Measurements from ENCODE around the gene MCFD2.

MCFD2 gene

GRCh38 chr2:46936566-46936965 lies 21.0 kb upstream of the MCFD2 start:
- DNase-seq, result no peak

GRCh38 chr2:46935071-46935470 lies 19.5 kb upstream of the MCFD2 start:
- DNase-seq, result no peak

DNA sequence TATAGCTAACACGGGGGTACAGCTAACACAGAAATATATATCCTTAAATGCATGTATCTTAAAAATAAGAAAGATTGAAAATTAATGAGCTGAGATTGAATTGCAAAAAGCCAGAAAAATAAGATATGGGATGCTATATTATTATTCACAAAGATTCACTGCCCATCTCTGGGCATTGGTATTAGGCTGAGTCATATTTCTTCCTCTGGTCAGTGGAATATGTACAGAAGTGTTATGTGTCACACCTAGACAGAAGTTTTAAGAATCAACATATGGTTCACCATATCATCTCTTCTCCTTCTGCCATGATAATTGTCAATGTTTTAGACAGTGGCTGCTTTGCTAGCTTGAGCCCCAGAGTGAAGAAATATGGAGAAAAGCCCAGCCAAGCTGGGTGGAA lies 14.0 kb upstream of the MCFD2 start:
- DNase-seq, result no peak

GRCh38 chr2:46926863-46927262 lies 11.3 kb upstream of the MCFD2 start:
- no peak for DNase-seq

GRCh38 chr2:46925474-46926351 lies 10.1 kb upstream of the MCFD2 start:
- DNase-seq, result no peak

DNA sequence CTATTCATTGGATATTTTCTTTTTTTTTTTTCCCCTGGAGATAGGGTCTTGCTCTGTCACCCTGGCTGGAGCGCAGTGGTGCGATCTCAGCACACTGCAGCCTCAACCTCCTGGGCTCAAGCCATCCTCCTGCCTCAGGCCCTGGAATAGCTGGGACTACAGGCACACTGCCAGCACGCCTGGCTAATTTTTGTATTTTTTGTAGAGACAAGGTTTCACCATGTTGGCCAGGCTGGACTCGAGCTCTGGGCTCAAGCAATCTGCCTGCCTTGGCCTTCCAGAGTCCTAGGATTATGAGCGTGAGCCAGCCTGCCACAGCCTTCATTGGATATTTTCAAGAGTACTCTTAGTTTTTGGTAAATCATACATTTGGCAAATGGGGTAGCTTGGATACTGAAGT lies 9.0 kb upstream of the MCFD2 start:
- no peak for DNase-seq

DNA sequence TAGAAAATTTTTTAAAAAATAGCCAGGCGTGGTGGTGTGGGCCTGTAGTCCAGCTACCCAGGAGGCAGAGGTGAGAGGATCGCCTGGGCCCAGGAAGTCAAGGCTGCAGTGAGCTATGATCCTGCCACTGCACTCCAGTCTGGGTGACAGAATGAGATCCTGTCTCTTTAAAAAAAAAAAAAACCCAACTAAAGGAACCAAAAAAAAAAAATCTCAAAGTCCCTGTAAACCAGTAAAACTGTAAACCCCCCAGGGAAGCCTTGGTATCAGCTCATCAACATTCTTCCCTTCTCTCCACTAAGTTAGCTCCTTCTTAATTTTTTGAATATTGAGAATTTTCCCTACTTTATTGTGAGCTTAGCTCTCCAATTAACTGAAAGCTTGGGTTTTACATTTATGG lies 8.4 kb upstream of the MCFD2 start:
- DNase-seq, result no peak

- no peak for DNase-seq
Measured at GRCh38 chr2:46923041-46923528, 7.5 kb upstream of the MCFD2 start.

GRCh38 chr2:46922606-46923005 lies 7.0 kb upstream of the MCFD2 start:
- no peak for DNase-seq

- no peak for DNase-seq
Measured at GRCh38 chr2:46921676-46922448, 6.3 kb upstream of the MCFD2 start.

DNA sequence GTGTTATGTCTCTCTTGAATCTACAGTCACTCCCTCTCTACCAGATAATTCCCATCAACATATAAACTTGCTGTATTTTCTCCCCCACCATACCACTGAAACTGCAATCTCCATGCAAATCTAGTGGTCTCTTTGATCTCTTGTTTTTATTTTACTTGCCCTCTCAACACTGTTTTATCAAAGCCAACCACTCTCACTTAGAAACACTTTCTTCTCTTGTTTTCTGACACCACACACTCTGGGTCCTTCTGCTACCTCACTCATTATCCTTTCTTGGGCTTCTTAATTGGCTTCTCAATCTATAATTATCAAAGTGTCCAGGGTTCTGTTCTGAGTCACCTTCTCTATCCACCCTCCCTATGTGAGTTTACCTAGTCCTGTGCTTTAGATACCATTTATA lies 2.0 kb upstream of the MCFD2 start:
- peak; percentile 45 for DNase-seq

DNA sequence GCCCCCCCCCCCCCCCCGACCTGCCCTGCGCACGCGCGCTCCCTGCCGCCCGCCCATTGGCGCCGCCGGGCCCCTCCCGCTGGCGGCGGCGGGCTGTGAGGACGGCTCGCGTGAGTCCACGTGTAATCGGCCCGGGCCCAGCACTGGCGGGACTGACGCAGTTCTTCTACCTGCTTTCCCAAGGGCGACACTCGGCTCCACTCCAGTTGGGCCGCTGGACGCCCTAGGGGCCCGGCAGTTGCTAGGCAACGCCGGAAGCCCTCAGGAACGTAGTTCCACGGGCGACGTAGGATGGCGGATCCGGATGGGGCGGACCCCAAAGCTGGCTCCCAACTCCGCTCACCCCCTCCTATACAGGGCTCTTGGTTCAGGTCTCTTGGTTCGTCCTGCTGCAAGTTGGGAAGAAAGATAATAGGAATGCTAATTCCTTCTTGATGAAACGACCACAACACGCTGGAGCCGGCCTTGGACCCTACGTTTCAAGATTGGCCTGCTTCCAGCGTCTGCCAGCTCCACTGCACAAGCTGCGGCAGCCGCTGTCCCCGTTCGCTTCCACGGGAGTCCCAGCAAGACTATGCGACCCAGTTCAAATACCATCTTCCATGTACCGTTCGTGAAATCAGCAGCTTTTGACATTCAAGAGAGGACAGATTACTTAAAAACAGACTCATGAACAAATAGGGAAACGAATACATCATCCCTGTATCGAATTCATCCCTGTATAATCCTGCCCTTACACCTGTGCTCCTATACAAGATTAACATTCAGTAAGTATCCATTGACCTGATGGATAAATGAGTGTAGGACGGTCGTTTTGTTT lies 415 bp upstream of the MCFD2 start:
- peak; percentile 96 for DNase-seq

DNA sequence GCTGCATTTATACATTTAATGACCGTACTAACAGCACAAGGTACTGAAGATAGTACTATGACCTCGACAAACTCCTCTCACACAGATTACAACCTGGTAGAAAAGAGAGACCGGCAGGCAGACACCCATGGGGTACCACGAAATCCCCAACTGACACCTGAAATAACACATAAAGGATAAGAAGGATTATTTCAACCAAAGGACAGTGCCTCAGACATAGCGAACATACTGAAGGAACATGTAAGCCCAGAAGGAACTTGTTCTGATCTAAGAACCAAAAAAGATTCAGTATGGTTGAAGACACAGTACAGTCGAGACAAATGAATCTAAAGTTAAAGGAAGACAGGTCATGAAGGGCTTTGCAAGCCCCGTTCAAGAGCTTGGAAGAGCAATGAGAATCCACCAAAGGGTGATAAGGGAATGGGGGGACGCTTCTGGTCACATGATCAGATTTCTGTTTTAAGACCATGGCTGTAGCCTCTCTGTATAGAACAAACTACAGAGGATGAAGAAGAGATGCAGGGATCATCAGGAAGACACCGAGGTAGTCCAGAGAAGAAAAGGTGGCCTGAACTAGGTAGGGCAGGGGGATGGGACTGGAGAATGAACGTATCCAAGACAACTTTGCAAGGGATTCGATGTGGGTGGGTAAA lies 902 bp downstream of the MCFD2 start:
- peak; percentile 51 for DNase-seq

- DNase-seq, result peak; percentile 75
Measured at GRCh38 chr2:46913471-46914381, 1.9 kb downstream of the MCFD2 start.

DNA sequence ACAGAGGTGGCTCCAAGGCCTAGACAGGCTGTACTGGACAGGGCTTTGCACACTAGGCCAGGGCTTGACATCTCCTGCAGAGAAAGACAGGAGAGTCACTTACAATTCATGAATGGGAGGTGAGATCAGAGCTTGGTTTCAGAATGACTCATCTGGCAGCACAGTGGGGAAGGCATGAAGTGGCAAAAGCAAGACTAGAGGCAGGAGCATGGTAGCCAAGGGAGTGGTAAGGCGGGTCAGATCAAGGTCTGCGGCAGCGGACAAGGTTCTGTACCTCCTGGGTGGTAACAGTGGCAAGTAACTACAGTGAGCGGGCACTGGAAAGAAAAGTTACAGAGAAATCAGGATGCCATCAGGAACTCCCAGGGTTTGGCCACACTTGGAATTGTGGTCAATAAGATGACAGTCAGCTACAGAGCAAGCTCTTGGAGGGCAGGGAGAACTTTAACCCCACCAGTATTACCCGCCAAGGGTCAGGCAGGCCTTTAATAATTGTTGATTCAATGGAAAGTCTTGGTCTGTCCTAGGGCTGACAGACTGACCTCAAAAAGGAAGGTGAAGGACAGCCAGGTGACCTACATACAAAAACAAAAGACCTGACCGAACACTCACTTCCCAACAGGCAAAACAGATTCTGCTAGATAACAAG lies 5.7 kb downstream of the MCFD2 start:
- no peak for DNase-seq

DNA sequence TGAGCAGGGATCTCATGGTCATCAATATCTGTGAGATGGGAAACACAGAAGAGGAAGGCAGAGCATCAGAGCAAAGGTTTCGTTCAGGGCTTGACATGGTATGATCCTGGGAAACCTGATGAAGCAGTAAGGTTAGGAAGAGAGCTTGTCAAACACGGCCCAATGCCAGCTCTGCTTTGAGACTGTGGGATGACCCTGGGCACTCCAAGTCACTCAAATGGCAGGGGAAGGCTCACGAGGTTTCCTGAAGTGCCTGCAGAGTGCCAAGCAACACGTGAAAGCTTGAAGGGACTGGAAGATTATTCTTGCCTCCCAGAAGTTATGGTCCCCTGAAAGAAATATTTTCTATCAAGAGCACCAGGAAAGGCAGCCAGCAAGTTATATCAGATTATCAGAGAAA lies 6.5 kb downstream of the MCFD2 start:
- no peak for DNase-seq

DNA sequence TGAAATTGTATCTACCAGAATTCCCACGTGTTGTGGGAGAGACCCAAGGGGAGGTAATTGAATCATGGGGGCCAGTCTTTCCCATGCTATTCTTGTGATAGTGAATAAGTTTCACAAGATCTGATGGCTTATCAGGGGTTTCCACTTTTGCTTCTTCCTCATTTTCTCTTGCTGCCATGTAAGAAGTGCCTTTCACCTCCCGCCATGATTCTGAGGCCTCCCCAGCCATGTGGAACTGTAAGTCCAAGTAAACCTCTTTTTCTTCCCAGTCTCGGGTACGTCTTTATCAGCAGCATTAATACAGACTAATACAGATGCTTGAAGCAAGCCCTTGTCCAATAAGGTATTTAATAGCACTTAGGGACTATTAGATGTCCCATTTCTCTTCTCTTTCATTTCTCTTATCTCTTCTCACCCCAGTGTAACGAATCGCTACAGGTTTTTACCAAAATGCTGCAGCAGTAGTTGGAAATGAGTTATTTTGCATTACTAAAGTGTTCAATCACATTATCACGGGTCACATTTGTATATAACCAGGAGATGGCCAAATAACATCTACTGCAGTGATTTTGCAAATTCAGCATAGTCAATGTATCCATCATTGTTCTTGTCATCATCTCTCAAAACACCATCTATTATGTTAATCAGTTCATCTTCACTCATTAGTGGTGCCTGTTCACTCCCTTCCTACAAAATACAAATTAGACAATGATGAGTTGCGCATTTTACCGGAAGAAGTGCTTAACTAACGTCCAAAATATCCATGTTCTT lies 10.5 kb downstream of the MCFD2 start:
- DNase-seq, result peak; percentile 30

- DNase-seq, result peak; percentile 83
Measured at GRCh38 chr2:46902980-46903379, 12.6 kb downstream of the MCFD2 start.

- DNase-seq, result no peak
Measured at GRCh38 chr2:46902465-46902864, 13.1 kb downstream of the MCFD2 start.

- DNase-seq, result peak; percentile 43
Measured at GRCh38 chr2:46901611-46902010, 14.0 kb downstream of the MCFD2 start.
